SHP77 treated with DMSO at 0.1 percent for 48 hours (cell line): ENCODE data around the gene DNAJC24.
A peak's percentile ranks its signal among the peaks of the same experiment; 100 is the strongest.
"Not testable (repeated sequence)": the region's sequence is repeated elsewhere in the genome, so short reads cannot be mapped to it uniquely, and the experiment has no call there.

Experiments
- DNase-seq: peaks from one replicate; lab custom pipeline; 2025; lab: John Stamatoyannopoulos, UW

DNAJC24 gene

GRCh38 chr11:31369348-31370329, at the start of gene DNAJC24, which contains the start of gene DCDC1:
Gene DNAJC24, plus strand, starts transcription at chr11:31369860. Its CDS starts 889 bp downstream, at chr11:31370749.
Gene DCDC1, minus strand, starts transcription at chr11:31369739. Its CDS starts 41,459 bp downstream, at chr11:31328280.
- peak; percentile 94 for DNase-seq

GRCh38 chr11:31321494-31321893, 48.2 kb upstream of the DNAJC24 start:
- not testable (repeated sequence) for DNase-seq

- DNase-seq = no peak
Observed at GRCh38 chr11:31323145-31323544, 46.5 kb upstream of the DNAJC24 start.

GRCh38 chr11:31325160-31325559, 44.5 kb upstream of the DNAJC24 start:
- DNase-seq = no peak

GRCh38 chr11:31326470-31327148, 43.1 kb upstream of the DNAJC24 start:
- no peak for DNase-seq

GRCh38 chr11:31327417-31327816, 42.2 kb upstream of the DNAJC24 start:
- DNase-seq = no peak

GRCh38 chr11:31328697-31329096, 41.0 kb upstream of the DNAJC24 start:
- DNase-seq = no peak

- no peak for DNase-seq
Observed at GRCh38 chr11:31337806-31338205, 31.9 kb upstream of the DNAJC24 start.

GRCh38 chr11:31340903-31341572, 28.6 kb upstream of the DNAJC24 start:
- DNase-seq = no peak

- DNase-seq = no peak
Observed at GRCh38 chr11:31351168-31351567, 18.5 kb upstream of the DNAJC24 start.

- DNase-seq = peak; percentile 53
Observed at GRCh38 chr11:31355131-31355530, 14.5 kb upstream of the DNAJC24 start.

GRCh38 chr11:31355817-31356216, 13.8 kb upstream of the DNAJC24 start:
- DNase-seq = no peak

GRCh38 chr11:31361743-31362142, 7.9 kb upstream of the DNAJC24 start:
- no peak for DNase-seq

GRCh38 chr11:31366795-31367194, 2.9 kb upstream of the DNAJC24 start:
- DNase-seq = no peak

GRCh38 chr11:31375879-31376278, 6.2 kb downstream of the DNAJC24 start:
- DNase-seq = no peak

- no peak for DNase-seq
Observed at GRCh38 chr11:31383116-31383515, 13.5 kb downstream of the DNAJC24 start.

- no peak for DNase-seq
Observed at GRCh38 chr11:31387379-31387778, 17.7 kb downstream of the DNAJC24 start.

GRCh38 chr11:31397239-31397834, 27.7 kb downstream of the DNAJC24 start:
- DNase-seq = peak; percentile 2

- DNase-seq = no peak
Observed at GRCh38 chr11:31404614-31405013, 35.0 kb downstream of the DNAJC24 start.

- no peak for DNase-seq
Observed at GRCh38 chr11:31408201-31408600, 38.5 kb downstream of the DNAJC24 start.

- DNase-seq = no peak
Observed at GRCh38 chr11:31412946-31413345, 43.3 kb downstream of the DNAJC24 start.

GRCh38 chr11:31414338-31414737, 44.7 kb downstream of the DNAJC24 start:
- no peak for DNase-seq
